Esophagus muscularis mucosa (tissue), 3 donors: Measurements from ENCODE around the gene EML6.

Source experiments
- CTCF ChIP-seq, 3 experiments: fragments of 200-600 bp in 2 of 3; fragments of 450-650 bp in 1 of 3; sonication (generic) in 2 of 3; IDR thresholded peaks; one replicate each; pipeline ENCODE4 v1.5.1; 2017 to 2019; ENCODE audit warnings: antibody characterized with exemption in 3 of 3, mild to moderate bottlenecking in 2 of 3, moderate library complexity in 1 of 3
- EP300 ChIP-seq: sonication (generic); formaldehyde crosslinking; IDR thresholded peaks from one replicate; pipeline ENCODE4 v1.6.1; 2017; ENCODE audit warnings: antibody characterized with exemption

DNA sequence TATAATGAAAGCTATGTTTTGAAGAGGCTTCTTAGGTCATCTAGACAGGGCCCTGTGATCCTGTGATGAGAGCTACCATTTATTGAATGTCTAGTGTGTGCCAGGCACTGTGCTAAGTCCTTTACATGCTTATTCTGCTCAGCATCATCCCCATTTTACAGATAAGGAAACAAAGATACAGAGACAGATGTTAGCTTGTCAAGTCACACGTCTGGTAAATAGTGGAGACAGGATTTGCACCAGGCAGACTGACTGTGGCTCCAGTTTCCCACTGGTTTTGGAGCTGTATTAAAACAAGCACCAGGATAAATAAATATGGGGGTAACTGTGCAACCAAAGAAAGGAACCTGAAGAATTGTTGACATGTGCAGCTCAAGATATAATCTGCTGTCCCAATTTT lies 19.2 kb upstream of the EML6 start:
- TF ChIP-seq CTCF (IDR thresholded peaks at IDR 0.05) (no peak), EP300 (no peak)
